Measurements from ENCODE around the gene PIGBOS1. TPM values are rescaled to one million over a fixed set of nuclear protein-coding genes. Genes with fewer than 3 reads are reported as not detected.

The PIGBOS1 gene
- total RNA-seq, 1 donor from 2014 or later, result 6.4 TPM

GRCh38 chr15:55268176-55268695 is 50.7 kb downstream of the PIGBOS1 start:
- peak overlapping the region; percentile 18 for H3K27ac ChIP-seq
- H3K4me3 ChIP-seq, result no peak overlapping the region
- H3K9me3 ChIP-seq, result no peaks in the 10 kb centered on the region
- no peak for DNase-seq (ENCODE audit: extremely low spot score in 2 of 2)
- no peaks in the 10 kb centered on the region for H3K36me3 ChIP-seq
- H3K4me1 ChIP-seq, result peaks cover 29% of the 10 kb centered on the region
- no peaks in the 10 kb centered on the region for H3K27me3 ChIP-seq
- intact Hi-C loops (cut with DNase I), result no loop called here
- TF ChIP-seq POLR2A (IDR thresholded peaks at IDR 0.05) (no peak), POLR2AphosphoS5 (IDR thresholded peaks at IDR 0.05; ENCODE audit: insufficient read depth in 1 of 2, low read depth in 1 of 2) (no peak)
- TF ChIP-seq, protein P1, sequence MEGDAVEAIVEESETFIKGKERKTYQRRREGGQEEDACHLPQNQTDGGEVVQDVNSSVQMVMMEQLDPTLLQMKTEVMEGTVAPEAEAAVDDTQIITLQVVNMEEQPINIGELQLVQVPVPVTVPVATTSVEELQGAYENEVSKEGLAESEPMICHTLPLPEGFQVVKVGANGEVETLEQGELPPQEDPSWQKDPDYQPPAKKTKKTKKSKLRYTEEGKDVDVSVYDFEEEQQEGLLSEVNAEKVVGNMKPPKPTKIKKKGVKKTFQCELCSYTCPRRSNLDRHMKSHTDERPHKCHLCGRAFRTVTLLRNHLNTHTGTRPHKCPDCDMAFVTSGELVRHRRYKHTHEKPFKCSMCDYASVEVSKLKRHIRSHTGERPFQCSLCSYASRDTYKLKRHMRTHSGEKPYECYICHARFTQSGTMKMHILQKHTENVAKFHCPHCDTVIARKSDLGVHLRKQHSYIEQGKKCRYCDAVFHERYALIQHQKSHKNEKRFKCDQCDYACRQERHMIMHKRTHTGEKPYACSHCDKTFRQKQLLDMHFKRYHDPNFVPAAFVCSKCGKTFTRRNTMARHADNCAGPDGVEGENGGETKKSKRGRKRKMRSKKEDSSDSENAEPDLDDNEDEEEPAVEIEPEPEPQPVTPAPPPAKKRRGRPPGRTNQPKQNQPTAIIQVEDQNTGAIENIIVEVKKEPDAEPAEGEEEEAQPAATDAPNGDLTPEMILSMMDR (IDR thresholded peaks at IDR 0.05), result no peak

GRCh38 chr15:55267401-55268175 is 51.3 kb downstream of the PIGBOS1 start:
- no peaks in the 10 kb centered on the region for H3K27me3 ChIP-seq
- H3K9me3 ChIP-seq, result no peaks in the 10 kb centered on the region
- TF ChIP-seq, protein P1 (IDR thresholded peaks at IDR 0.05), result no peak
- TF ChIP-seq POLR2A (IDR thresholded peaks at IDR 0.05) (no peak), POLR2AphosphoS5 (IDR thresholded peaks at IDR 0.05; ENCODE audit: insufficient read depth in 1 of 2, low read depth in 1 of 2) (no peak)
- H3K4me1 ChIP-seq, result peaks cover 29% of the 10 kb centered on the region
- H3K36me3 ChIP-seq, result no peaks in the 10 kb centered on the region
- intact Hi-C loops (cut with DNase I), result no loop called here
- no peak for DNase-seq (ENCODE audit: extremely low spot score in 2 of 2)
- H3K27ac ChIP-seq, result no peak overlapping the region
- no peak overlapping the region for H3K4me3 ChIP-seq

Other genes starting within 250 kb of the PIGBOS1 start
- gene RSL24D1, start 122.2 kb downstream of the PIGBOS1 start, total RNA-seq, result 51.1 TPM
- 29.5 TPM for gene RAB27A, start 29.3 kb downstream of the PIGBOS1 start, total RNA-seq
- gene PIGB, start 99 bp upstream of the PIGBOS1 start, total RNA-seq, result 6.9 TPM
- 23.1 TPM for gene CCPG1, start 89.2 kb upstream of the PIGBOS1 start, total RNA-seq
- not detected for gene PIERCE2, start 89.4 kb upstream of the PIGBOS1 start, total RNA-seq
- not detected for gene DNAAF4, start 189.1 kb upstream of the PIGBOS1 start, total RNA-seq